ENCODE data around the gene XK.

Gene XK

DNA sequence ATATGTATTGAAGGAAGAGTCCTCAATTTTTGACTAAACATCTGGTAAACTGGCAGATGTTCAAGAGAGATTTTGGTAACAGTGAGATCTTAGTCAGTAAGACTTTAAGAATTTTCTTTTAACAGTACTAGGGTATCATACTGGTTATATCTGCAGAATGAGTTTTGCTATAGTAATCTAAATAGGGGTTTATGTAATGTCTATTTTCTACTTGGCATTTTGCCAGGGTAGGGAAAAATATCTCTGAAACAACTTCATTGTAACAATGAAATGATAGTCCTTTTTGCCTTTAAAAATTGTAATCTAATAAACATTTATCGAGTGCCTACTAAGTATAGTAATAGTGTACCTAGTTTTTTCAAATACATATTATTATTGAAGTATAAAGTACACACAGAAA is 32.1 kb downstream of the XK start:
- DNase-seq (ENCODE audit: insufficient read length, low spot score): no peak
- TF ChIP-seq, protein P1, sequence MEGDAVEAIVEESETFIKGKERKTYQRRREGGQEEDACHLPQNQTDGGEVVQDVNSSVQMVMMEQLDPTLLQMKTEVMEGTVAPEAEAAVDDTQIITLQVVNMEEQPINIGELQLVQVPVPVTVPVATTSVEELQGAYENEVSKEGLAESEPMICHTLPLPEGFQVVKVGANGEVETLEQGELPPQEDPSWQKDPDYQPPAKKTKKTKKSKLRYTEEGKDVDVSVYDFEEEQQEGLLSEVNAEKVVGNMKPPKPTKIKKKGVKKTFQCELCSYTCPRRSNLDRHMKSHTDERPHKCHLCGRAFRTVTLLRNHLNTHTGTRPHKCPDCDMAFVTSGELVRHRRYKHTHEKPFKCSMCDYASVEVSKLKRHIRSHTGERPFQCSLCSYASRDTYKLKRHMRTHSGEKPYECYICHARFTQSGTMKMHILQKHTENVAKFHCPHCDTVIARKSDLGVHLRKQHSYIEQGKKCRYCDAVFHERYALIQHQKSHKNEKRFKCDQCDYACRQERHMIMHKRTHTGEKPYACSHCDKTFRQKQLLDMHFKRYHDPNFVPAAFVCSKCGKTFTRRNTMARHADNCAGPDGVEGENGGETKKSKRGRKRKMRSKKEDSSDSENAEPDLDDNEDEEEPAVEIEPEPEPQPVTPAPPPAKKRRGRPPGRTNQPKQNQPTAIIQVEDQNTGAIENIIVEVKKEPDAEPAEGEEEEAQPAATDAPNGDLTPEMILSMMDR (IDR thresholded peaks at IDR 0.05; ENCODE audit: insufficient read depth, missing control alignments): no peak
- FAIRE-seq: no peak

DNA sequence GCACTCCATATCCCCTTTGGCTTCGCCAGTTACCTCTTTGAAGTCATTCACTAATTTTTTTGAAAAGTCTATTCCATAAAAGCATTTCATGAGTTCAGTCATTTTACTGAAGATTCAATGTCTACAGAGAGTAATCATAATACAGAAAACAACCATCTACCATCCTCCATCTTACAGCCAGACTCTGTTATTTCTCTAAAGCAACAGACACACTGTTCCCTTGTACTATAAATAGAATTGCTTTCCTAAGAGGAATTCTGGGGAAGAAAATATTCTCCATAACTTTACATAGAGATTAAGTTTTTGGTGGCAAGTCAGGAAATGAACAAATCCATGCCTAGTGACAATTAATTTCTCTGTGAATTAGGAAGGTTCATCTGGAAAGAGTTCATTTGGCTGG is 37.0 kb downstream of the XK start:
- no peak for DNase-seq (ENCODE audit: insufficient read length, low spot score)
- TF ChIP-seq, protein P1 (IDR thresholded peaks at IDR 0.05; ENCODE audit: insufficient read depth, missing control alignments): no peak
- no peak for FAIRE-seq

DNA sequence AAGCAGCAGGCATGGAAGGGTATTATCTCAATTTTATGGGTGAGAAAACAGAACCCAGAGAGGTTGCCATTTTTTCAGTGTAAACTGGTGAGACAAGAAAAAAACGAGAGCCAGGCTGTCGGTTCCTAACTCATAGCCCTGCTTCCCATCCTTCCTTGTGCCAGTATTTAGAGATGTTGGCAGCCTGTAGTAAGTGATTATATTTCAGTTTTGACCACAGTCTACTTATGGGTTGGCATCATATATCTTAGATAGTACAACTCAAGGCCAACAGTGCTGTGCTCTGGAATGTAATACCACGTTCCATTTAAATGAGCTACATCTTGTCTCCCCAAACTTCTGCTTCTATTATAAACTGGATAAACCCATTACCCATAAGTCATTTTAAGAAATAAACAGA is 40.8 kb downstream of the XK start:
- DNase-seq (ENCODE audit: insufficient read length, low spot score) (no peak), FAIRE-seq (no peak)
- TF ChIP-seq, protein P1 (IDR thresholded peaks at IDR 0.05; ENCODE audit: insufficient read depth, missing control alignments): no peak

DNA sequence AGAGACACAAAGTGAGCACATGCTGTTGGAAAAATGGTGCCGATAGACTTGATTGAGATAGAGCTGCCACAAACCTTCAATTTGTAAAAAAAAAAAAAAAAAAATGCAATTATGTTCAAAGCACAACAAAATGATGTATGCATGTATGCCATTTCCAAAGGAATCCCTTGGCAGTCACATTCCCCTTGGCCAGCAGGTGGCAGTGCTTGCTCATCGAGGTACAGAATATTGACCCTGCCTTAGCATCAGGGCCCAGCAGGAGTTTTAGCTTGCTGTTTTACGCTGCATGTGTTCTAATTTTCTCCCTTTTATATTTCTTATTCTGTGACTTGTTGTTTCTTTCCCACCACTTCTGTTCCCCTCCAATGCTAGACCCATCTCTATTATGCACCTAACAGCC is 59.8 kb downstream of the XK start:
- DNase-seq (ENCODE audit: insufficient read length, low spot score) (peak; percentile 17), FAIRE-seq (peak; percentile 88)
- TF ChIP-seq, protein P1 (IDR thresholded peaks at IDR 0.05; ENCODE audit: insufficient read depth, missing control alignments): peak; percentile 57

DNA sequence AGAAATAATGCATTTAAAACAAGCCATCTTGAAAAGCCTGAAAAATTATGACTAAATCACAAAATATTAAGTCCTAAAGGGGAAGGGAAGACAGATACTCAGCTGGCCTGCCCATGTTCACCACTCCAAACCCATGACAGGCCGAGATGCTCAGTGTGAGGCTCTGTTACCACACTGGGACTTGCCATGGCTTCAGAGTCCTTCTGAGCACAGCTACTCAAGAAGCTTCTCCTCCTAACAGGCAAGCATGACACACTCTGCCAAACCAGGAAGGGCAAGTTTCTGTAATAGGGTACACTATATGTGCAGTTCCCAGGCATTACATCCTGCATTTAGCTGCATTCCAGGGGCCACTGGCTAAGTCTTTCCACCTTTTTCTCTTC is 60.2 kb downstream of the XK start:
- DNase-seq (ENCODE audit: insufficient read length, low spot score) (no peak), FAIRE-seq (no peak)
- TF ChIP-seq, protein P1 (IDR thresholded peaks at IDR 0.05; ENCODE audit: insufficient read depth, missing control alignments): no peak

DNA sequence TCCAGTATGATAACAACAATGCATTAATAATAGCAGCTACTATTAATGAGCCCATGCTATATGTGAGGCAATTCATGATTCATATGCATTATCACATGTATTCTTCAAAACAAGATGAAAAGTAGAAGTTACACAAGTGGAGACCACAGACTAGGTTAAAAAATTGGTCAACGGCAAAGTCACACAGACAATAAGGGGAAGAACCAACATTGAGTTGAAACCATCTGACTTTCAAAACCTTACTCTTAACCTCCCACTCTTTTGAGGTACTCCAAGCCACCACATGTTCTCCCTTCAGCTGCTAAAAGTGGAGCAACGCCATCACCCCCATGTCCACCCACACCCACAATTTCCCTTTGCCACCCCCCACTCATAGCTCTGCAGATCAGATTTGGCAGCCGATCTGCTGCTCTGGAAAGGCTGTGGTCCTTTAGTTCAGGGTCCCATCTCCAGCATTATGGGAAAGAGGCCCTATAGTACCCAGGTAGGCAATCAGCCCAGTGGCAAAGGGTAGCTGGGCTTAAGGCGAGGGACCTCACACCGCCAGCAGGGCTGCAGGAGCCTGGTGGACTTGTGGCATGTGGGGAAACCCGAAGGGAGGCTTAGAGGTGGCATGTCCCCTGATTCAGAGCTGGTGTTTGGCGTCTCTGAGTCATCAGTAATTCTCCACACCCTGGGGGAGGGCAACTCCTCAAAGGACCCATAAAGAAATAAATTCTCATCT is 60.8 kb downstream of the XK start:
- TF ChIP-seq, protein P1 (IDR thresholded peaks at IDR 0.05; ENCODE audit: insufficient read depth, missing control alignments): no peak
- FAIRE-seq (no peak), DNase-seq (ENCODE audit: insufficient read length, low spot score) (no peak)

DNA sequence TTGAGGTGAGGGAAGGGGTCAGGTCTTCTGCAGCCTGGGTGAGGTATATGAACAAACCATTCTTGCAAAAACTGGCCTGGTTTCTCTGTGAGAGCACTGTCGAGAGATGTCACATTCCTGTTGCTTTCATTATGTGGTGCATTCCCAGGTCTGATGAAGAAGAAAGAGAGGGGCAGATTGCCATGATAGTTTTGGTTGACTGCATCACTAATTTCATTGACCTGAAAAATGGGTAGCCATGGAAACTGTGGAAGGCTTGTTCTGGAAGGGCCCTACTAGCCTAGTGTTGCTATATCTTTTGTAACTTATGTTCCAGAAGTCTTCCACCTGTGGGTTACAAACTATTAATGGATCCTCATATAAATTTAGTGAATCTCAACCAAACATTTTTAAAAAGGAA is 61.4 kb downstream of the XK start:
- DNase-seq (ENCODE audit: insufficient read length, low spot score) (no peak), FAIRE-seq (no peak)
- TF ChIP-seq, protein P1 (IDR thresholded peaks at IDR 0.05; ENCODE audit: insufficient read depth, missing control alignments): no peak

All from D721Med (cell line).